Activated CD4-positive, alpha-beta T cell treated with anti-CD3 and anti-CD28 coated beads for 36 hours (primary cell): ENCODE data around the gene IFNE. TPM values are rescaled to one million over a fixed set of nuclear protein-coding genes. Genes with fewer than 3 reads are reported as not detected.
"Not testable (repeated sequence)": the region's sequence is repeated elsewhere in the genome, so short reads cannot be mapped to it uniquely, and the experiment has no call there.

Experiments
- ATAC-seq: fragments of 200-7000 bp; cut with Tn5 transposase; one replicate; pipeline ENCODE4 v1.10.0; 2021; ENCODE audit warnings: mild to moderate bottlenecking, moderate library complexity
- CTCF ChIA-PET: fragments of 350-600 bp; sonication (Branson Sonifier 250); formaldehyde crosslinking; loops from one replicate; lab custom pipeline; 2021; ENCODE audit warnings: antibody characterized with exemption; lab: Charles Lee
- POLR2A ChIA-PET: fragments of 350-600 bp; sonication (Branson Sonifier 250); formaldehyde crosslinking; loops from one replicate; lab custom pipeline; 2021; ENCODE audit warnings: antibody characterized with exemption, inconsistent platforms; lab: Charles Lee
- DNase-seq: peaks from one replicate; pipeline ENCODE4 v3.0.0-alpha.2; 2020
- H3K27ac Mint-ChIP-seq: one replicate; pipeline ENCODE4 v1.8.0; 2021; ENCODE audit warnings: mixed read lengths
- H3K27me3 Mint-ChIP-seq: one replicate; pipeline ENCODE4 v1.8.0; 2021; ENCODE audit warnings: mixed read lengths
- H3K36me3 Mint-ChIP-seq: one replicate; pipeline ENCODE4 v1.8.0; 2021; ENCODE audit warnings: low read depth, mixed read lengths
- H3K4me1 Mint-ChIP-seq: one replicate; pipeline ENCODE4 v1.8.0; 2021; ENCODE audit warnings: mixed read lengths
- H3K4me3 Mint-ChIP-seq: one replicate; pipeline ENCODE4 v1.8.0; 2021; ENCODE audit warnings: mild to moderate bottlenecking, moderate library complexity, mixed read lengths
- H3K9me3 Mint-ChIP-seq: one replicate; pipeline ENCODE4 v1.8.0; 2021; ENCODE audit warnings: low read depth, mixed read lengths
- intact Hi-C, 2 experiments: fragments of 100-400 bp; cut with DNase I in 1 of 2; cut with micrococcal nuclease in 1 of 2; formaldehyde crosslinking; loops; one replicate each; pipeline versions ENCODE4 v1.14.2 to v1.15.1; 2022 to 2024; cut with DNase I, micrococcal nuclease
- microRNA-seq: library from miRNA; unstranded; fragments of <30 nt; microRNA quantifications from one replicate; pipeline ENCODE4 v1.2.0, GENCODE V29; 2021; ENCODE audit warnings: borderline replicate concordance
- total RNA-seq, 2 experiments: library from RNA; stranded (reverse); gene quantifications; one replicate each; pipeline ENCODE4 v1.2.3, GENCODE V29; 2021

The IFNE gene
- total RNA-seq, 2 experiments from 2014 or later: not detected

DNA sequence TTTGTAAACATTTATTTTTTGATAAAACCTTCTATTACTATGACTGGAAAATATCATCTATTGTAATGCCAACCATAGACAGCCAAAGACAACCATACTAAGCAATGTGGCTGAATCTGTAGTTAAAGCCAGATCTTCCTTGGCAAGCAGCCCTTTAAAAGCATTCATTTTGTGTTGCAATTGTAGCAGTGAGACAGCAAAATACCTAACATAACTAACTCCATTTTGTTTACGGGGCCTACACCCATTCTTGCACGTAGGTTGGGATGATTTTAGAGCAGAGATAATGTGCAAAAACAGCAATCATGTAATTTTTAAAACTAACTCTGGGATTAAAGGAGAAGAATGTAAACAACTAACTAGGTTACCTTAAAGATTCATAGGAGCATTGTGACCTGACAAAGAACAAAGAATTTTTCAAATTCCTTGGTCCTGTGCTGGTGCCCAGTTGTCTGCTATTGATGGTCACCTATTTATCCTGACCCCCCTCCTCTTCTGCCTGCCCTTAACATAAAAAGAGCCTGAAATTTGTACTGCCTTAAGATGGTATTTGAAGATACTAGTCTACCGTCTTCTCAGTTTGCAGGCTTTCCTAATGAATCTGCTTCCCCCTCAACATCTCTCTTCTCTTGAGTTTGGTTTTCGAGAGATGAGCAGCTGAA, 31.2 kb downstream of the IFNE start:
- no peak for DNase-seq
- H3K9me3 Mint-ChIP-seq: no peaks in the 10 kb centered on the region
- H3K36me3 Mint-ChIP-seq: no peaks in the 10 kb centered on the region
- no peak for ATAC-seq
- intact Hi-C loops: loop anchor here in 1 of 2 experiments (10.0 kb wide), 2 partner anchors 216 to 256 kb away; no protein-coding TSS in a partner anchor
- ChIA-PET POLR2A (no interaction called here), CTCF (interaction anchor here (0.7 kb wide), 1 partner anchor 300 kb away, joined by 3 read pairs; no protein-coding TSS in a partner anchor)
- H3K27ac Mint-ChIP-seq: no peak overlapping the region
- H3K27me3 Mint-ChIP-seq: peaks cover 2% of the 10 kb centered on the region
- no peaks in the 10 kb centered on the region for H3K4me1 Mint-ChIP-seq
- no peak overlapping the region for H3K4me3 Mint-ChIP-seq

DNA sequence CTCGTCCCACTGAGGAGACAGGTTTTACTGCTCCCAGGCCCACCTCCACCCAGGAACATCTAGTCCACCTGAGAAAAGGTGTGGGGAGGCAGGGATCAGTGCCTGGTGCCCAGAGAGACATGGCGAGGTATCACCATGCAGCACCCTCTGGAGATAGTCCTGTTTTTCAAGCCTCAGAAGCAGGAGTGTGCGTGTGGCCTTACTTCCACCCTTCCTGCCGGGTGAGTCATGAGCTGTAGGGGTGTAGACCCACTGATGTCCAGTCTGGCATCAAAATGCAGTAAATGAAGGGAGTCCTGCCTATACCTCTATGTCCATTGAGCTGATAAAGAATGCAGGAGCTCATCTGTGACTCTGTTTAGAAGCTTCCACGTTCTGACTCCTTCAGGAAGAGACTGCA, 32.8 kb downstream of the IFNE start:
- DNase-seq, H3K4me1 Mint-ChIP-seq, H3K9me3 Mint-ChIP-seq, H3K4me3 Mint-ChIP-seq, intact Hi-C loops, POLR2A ChIA-PET, ATAC-seq, H3K27ac Mint-ChIP-seq, H3K27me3 Mint-ChIP-seq, H3K36me3 Mint-ChIP-seq: not testable (repeated sequence)
- CTCF ChIA-PET: interaction anchor here (1.1 kb wide), 1 partner anchor 17 kb away, joined by 3 read pairs; no protein-coding TSS in a partner anchor

GRCh38 chr9:21443849-21444625, 38.1 kb downstream of the IFNE start:
- Mint-ChIP-seq H3K27me3 (peaks cover 3% of the 10 kb centered on the region), H3K36me3 (no peaks in the 10 kb centered on the region), H3K4me1 (peaks cover 12% of the 10 kb centered on the region), H3K27ac (peak overlapping the region; percentile 1), H3K4me3 (peak overlapping the region; percentile 31), H3K9me3 (no peaks in the 10 kb centered on the region)
- ATAC-seq (peak; percentile 66), DNase-seq (no peak)
- CTCF ChIA-PET: interaction anchor here (0.7 to 2.0 kb wide), 5 partner anchors 10 to 22 kb away, joined by 3 to 5 read pairs (median 5); no protein-coding TSS in a partner anchor
- intact Hi-C loops: no loop called here
- POLR2A ChIA-PET: interaction anchor here (0.6 kb wide), 1 partner anchor 172 kb away, joined by 12 read pairs; no protein-coding TSS in a partner anchor

GRCh38 chr9:21440139-21440538, 42.0 kb downstream of the IFNE start, which contains the start of gene IFNA1:
IFNA1 (plus strand) TSS chr9:21440439; CDS start chr9:21440508, 69 bp downstream.
- Mint-ChIP-seq H3K27me3 (peaks cover 7% of the 10 kb centered on the region), H3K27ac (no peak within 1 kb of the TSS), H3K4me1 (peaks cover 12% of the 10 kb centered on the region), H3K4me3 (no peak within 1 kb of the TSS), H3K36me3 (no peaks in the 10 kb centered on the region), H3K9me3 (no peaks in the 10 kb centered on the region)
- ChIA-PET POLR2A (interaction anchor here (0.6 kb wide), 1 partner anchor 114 kb away, joined by 3 read pairs; no protein-coding TSS in a partner anchor), CTCF (interaction anchor here (1.2 kb wide), 1 partner anchor 110 kb away, joined by 4 read pairs; no protein-coding TSS in a partner anchor)
- ATAC-seq: no peak
- intact Hi-C loops: no loop called here
- no peak for DNase-seq

DNA sequence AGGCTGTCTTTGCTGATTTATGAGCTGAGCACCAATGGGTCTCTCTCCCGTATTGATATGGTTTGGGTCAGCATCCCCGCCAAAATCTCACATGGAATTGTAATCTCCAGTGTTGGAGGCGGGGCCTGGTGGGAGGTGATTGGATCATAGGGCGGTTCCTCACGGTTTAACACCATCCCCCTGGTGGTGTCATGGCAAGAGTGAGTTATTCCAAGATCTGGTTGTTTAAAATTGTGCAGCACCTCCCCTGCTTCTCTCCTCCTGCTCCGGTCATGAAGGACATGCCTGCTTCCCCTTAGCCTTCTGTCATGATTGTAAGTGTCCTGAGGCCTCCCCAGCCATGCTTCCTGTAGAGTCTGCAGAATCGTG, 47.1 kb downstream of the IFNE start:
- H3K4me3 Mint-ChIP-seq, POLR2A ChIA-PET, H3K4me1 Mint-ChIP-seq, H3K9me3 Mint-ChIP-seq, DNase-seq, H3K27ac Mint-ChIP-seq, intact Hi-C loops, H3K36me3 Mint-ChIP-seq, ATAC-seq: not testable (repeated sequence)
- CTCF ChIA-PET: interaction anchor here (0.6 to 4.4 kb wide), 25 partner anchors 8 to 360 kb away, joined by 3 to 25 read pairs (median 5); no protein-coding TSS in a partner anchor
- H3K27me3 Mint-ChIP-seq: peaks cover 17% of the 10 kb centered on the region

DNA sequence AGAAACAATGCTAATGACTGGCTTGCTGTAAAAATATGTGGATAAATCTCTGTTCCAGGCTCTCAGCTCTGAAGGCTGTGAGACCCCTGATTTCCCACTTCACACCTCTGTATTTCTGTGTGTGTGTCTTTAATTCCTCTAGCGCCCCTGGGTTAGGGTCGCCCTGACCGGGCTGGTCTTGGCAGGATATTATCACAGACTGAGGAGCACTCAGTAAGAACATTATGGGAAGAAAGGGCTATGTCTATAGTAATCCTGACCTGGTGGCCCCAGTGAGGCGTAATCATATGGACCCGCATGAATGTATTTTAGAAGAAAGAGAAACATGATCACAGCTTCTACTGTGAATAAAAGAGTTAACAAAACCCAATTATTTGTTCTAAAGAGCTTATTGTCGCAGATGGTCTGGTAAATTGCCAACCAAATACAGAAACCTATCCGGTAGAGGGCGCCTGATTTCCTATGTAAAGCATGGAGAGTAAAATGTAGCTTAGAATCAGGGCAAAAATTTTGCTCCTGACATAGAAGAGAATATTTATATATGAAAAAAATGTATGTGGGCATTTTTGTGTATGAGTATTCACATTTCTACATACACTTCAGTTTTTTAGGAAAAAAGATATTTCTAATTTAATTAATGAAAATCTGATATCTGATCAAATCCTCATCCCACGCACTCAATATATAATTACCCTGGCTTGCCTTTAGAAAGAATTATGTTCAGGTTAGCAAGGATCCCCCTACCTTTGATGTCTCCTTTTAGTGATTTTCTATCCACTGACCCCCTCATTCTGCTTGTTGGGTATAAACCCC, 47.7 kb downstream of the IFNE start:
- Mint-ChIP-seq H3K9me3 (no peaks in the 10 kb centered on the region), H3K27ac (no peak overlapping the region), H3K4me1 (no peaks in the 10 kb centered on the region), H3K36me3 (no peaks in the 10 kb centered on the region), H3K4me3 (no peak overlapping the region), H3K27me3 (peaks cover 19% of the 10 kb centered on the region)
- DNase-seq: peak; percentile 64
- ATAC-seq: no peak
- CTCF ChIA-PET: interaction anchor here (0.6 to 4.4 kb wide), 31 partner anchors 9 to 605 kb away, joined by 3 to 25 read pairs (median 4); no protein-coding TSS in a partner anchor
- intact Hi-C loops: loop anchor here in 1 of 2 experiments (1.0 kb wide), 1 partner anchor 355 kb away; no protein-coding TSS in a partner anchor
- POLR2A ChIA-PET: no interaction called here

DNA sequence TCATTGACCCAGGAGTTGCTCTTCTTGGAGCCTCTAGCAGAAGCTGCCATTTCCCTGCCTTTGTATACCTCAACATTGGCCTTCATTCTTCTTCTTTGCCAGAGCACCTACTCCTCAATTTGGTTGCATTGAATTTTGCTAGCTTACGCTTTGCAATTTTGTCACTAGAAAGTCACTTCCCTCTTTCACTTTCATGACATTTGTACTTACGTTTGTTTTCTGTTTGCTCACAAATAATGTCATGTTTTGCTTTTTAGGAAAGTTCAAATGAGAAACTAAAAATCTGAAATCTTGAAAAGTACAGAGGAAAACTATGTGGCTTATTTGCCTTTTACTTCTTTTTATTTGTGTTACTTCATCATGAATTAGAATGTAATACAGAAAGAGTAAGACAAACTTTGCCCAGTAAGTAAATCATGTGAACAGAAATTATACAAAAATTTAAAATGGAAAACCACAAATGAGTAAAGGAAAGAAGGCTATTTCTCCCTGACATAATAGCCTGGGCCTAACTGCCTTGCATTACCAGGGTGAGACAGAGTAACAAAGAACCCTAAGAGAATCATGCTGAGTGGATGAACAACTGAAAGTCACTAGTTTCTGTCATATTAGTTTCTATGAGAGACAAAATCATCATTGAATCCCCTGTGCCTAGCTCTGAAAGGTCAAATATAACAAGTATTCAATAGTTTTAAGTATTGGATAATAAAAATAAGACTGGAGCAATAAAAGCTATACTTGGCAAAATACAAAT, 49.3 kb downstream of the IFNE start:
- H3K4me3 Mint-ChIP-seq: no peak overlapping the region
- no peaks in the 10 kb centered on the region for H3K4me1 Mint-ChIP-seq
- POLR2A ChIA-PET: no interaction called here
- CTCF ChIA-PET: interaction anchor here (0.6 to 4.4 kb wide), 7 partner anchors 9 to 697 kb away, joined by 3 to 25 read pairs (median 3); no protein-coding TSS in a partner anchor
- peaks cover 19% of the 10 kb centered on the region for H3K27me3 Mint-ChIP-seq
- no peak overlapping the region for H3K27ac Mint-ChIP-seq
- H3K36me3 Mint-ChIP-seq: no peaks in the 10 kb centered on the region
- DNase-seq: no peak
- intact Hi-C loops: no loop called here
- no peaks in the 10 kb centered on the region for H3K9me3 Mint-ChIP-seq
- ATAC-seq: no peak

Small RNA genes within 50 kb of the gene (microRNA-seq; reads per million reads assigned to microRNA genes)
- gene MIR31: 1,533 reads per million, percentile 86 among the genes with 10 or more reads in this experiment

Other genes with a start within 250 kb of the IFNE start
- not detected for gene IFNA14, start 242.3 kb downstream of the IFNE start, total RNA-seq
- gene IFNA5, start 177.0 kb downstream of the IFNE start, total RNA-seq: not detected
- gene KLHL9, start 146.9 kb downstream of the IFNE start, total RNA-seq: 10 to 100 TPM; 11.7 to 14.7 TPM
- not detected for gene IFNA6, start 131.4 kb downstream of the IFNE start, total RNA-seq
- gene IFNA13, start 114.3 kb downstream of the IFNE start, total RNA-seq: not detected
- gene IFNA2, start 96.9 kb downstream of the IFNE start, total RNA-seq: not detected
- gene IFNA8, start 73.2 kb downstream of the IFNE start, total RNA-seq: not detected
- not detected for gene IFNA1, start 41.9 kb downstream of the IFNE start, total RNA-seq